GM12878 (cell line): ENCODE data around the gene RAD51. TPM values are rescaled to one million over a fixed set of nuclear protein-coding genes. Genes with fewer than 3 reads are reported as not detected.

Experiments used
- ATAC-seq: fragments of 200-7000 bp; cut with Tn5 transposase; 3 replicates; pipeline ENCODE4 v1.9.1; 2020; ENCODE audit warnings: mild to moderate bottlenecking, moderate library complexity
- BruUV-seq: library from RNA; stranded (reverse); fragments of 400-500 nt; replicated peaks from 2 replicates; lab custom pipeline; 2021; lab: Mats Ljungman, UMichigan
- CTCF ChIA-PET: fragments of 300-600 bp; sonication (Branson Sonifier 250); formaldehyde crosslinking; extraction: SDS; loops from one replicate; lab custom pipeline; 2021; ENCODE audit warnings: inconsistent platforms; lab: Yijun Ruan, JAX
- POLR2A ChIA-PET: fragments of 350-600 bp; formaldehyde crosslinking; extraction: SDS; loops from one replicate; lab custom pipeline; 2021; ENCODE audit warnings: inconsistent platforms; lab: Charles Lee
- RAD21 ChIA-PET: fragments of 300-600 bp; sonication (Branson Sonifier 250); formaldehyde crosslinking; loops from one replicate; lab custom pipeline; 2023; ENCODE audit warnings: antibody characterized with exemption; ENCODE audit not compliant: unreplicated experiment; lab: Charles Lee
- SMC1A ChIA-PET: fragments of 300-600 bp; sonication (Branson Sonifier 250); formaldehyde crosslinking; loops from one replicate; lab custom pipeline; 2023; ENCODE audit not compliant: unreplicated experiment, uncharacterized antibody; lab: Charles Lee
- DNase-seq: peaks from one replicate; pipeline ENCODE4 v3.0.0-alpha.2; 2011; ENCODE audit warnings: low read depth, low spot score
- FAIRE-seq: peaks from 3 replicates; lab custom pipeline; 2011; peaks lifted over from hg19 to GRCh38; lab: Jason Lieb, UNC
- H2AFZ ChIP-seq: 2 replicates; pipeline ENCODE4 v1.6.0; 2011; ENCODE audit warnings: low read depth, low read length, control low read depth; ENCODE audit not compliant: control insufficient read depth
- H3K27ac ChIP-seq: 2 replicates; pipeline ENCODE4 v1.5.1; 2011; ENCODE audit warnings: control low read depth; ENCODE audit not compliant: control insufficient read depth, insufficient read depth
- H3K27me3 ChIP-seq, 2 experiments: replicated peaks in 1 of 2; 2 replicates each; pipeline versions ENCODE4 v1.6.0 to v1.6.1; 2011; ENCODE audit warnings: low read length in 1 of 2; ENCODE audit not compliant: control insufficient read depth in 2 of 2, insufficient read depth in 2 of 2
- H3K36me3 ChIP-seq, 2 experiments: 2 replicates each; pipeline ENCODE4 v1.5.1; 2011; ENCODE audit warnings: low read length in 1 of 2; ENCODE audit not compliant: control insufficient read depth in 2 of 2, insufficient read depth in 2 of 2
- H3K4me1 ChIP-seq: 2 replicates; pipeline ENCODE4 v1.6.1; 2011; ENCODE audit warnings: mild to moderate bottlenecking, low read length, moderate library complexity, mixed read lengths; ENCODE audit not compliant: control insufficient read depth, insufficient read depth
- H3K4me2 ChIP-seq: 2 replicates; pipeline ENCODE4 v1.6.0; 2011; ENCODE audit warnings: control low read depth; ENCODE audit not compliant: control insufficient read depth, insufficient read depth
- H3K4me3 ChIP-seq: fragments of 200-600 bp; sonication (generic); 2 replicates; pipeline ENCODE4 v1.5.1; 2016
- H3K79me2 ChIP-seq: 2 replicates; pipeline ENCODE4 v1.6.0; 2011; ENCODE audit warnings: low read length; ENCODE audit not compliant: control insufficient read depth, insufficient read depth
- H3K9ac ChIP-seq: 2 replicates; pipeline ENCODE4 v1.8.0; 2011; ENCODE audit warnings: low read length, control low read depth, mixed read lengths; ENCODE audit not compliant: control insufficient read depth, insufficient read depth
- H3K9me3 ChIP-seq: replicated peaks from 3 replicates; pipeline ENCODE4 v1.5.1; 2011; ENCODE audit warnings: mild to moderate bottlenecking, low read length; ENCODE audit not compliant: control insufficient read depth, insufficient read depth
- H4K20me1 ChIP-seq: 2 replicates; pipeline ENCODE4 v1.6.0; 2011; ENCODE audit not compliant: control insufficient read depth, insufficient read depth
- ASH2L ChIP-seq: fragments of 300-600, 200-600 bp; sonication (generic); IDR thresholded peaks from 2 replicates; pipeline ENCODE4 v1.6.1; 2017; ENCODE audit warnings: low read depth, mild to moderate bottlenecking, borderline replicate concordance
- BACH1 ChIP-seq: fragments of 450-650 bp; IDR thresholded peaks from 2 replicates; pipeline ENCODE4 v1.6.1; 2017; ENCODE audit warnings: mild to moderate bottlenecking, borderline replicate concordance
- CBFB ChIP-seq: IDR thresholded peaks from 2 replicates; pipeline ENCODE4 v1.6.1; 2016; ENCODE audit warnings: antibody characterized with exemption, low read depth
- CBX3 ChIP-seq: fragments of 200-600 bp; sonication (generic); IDR thresholded peaks from 2 replicates; pipeline ENCODE4 v1.6.1; 2016; ENCODE audit warnings: low read depth, borderline replicate concordance
- CTCF ChIP-seq, 3 experiments: IDR thresholded peaks in 2 of 3; conservative IDR thresholded peaks in 1 of 3; 2 replicates each; pipeline ENCODE4 v1.5.1; 2011; ENCODE audit warnings: low read depth in 3 of 3, low read length in 3 of 3, mild to moderate bottlenecking in 3 of 3, control low read depth in 2 of 3, moderate library complexity in 2 of 3, inconsistent platforms in 1 of 3, mixed read lengths in 1 of 3; ENCODE audit not compliant: control insufficient read depth in 2 of 3, insufficient read depth in 1 of 3; ENCODE audit errors: extremely low read depth in 1 of 3
- HDAC2 ChIP-seq: fragments of 200-600 bp; sonication (generic); IDR thresholded peaks from 2 replicates; pipeline ENCODE4 v1.6.1; 2017
- LARP7 ChIP-seq: fragments of 450-650 bp; IDR thresholded peaks from 2 replicates; pipeline ENCODE4 v1.6.1; 2017; ENCODE audit warnings: mild to moderate bottlenecking
- NR2F1 ChIP-seq: fragments of 450-650 bp; conservative IDR thresholded peaks from 2 replicates; pipeline ENCODE4 v1.6.1; 2017; ENCODE audit warnings: mild to moderate bottlenecking
- NRF1 ChIP-seq: conservative IDR thresholded peaks from 2 replicates; pipeline ENCODE4 v1.6.1; 2011; ENCODE audit warnings: mild to moderate bottlenecking, low read depth, low read length, improper control_type of control experiment
- PBX3 ChIP-seq: IDR thresholded peaks from 2 replicates; pipeline ENCODE4 v1.6.1; 2011; ENCODE audit warnings: mild to moderate bottlenecking, low read depth, low read length, moderate library complexity; ENCODE audit not compliant: insufficient replicate concordance
- RBBP5 ChIP-seq: fragments of 200-600 bp; sonication (generic); conservative IDR thresholded peaks from 2 replicates; pipeline ENCODE4 v1.6.1; 2016
- ZBTB11 ChIP-seq: fragments of 450-650 bp; formaldehyde crosslinking; IDR thresholded peaks from 2 replicates; pipeline ENCODE4 v1.5.0; 2022; ENCODE audit warnings: mild to moderate bottlenecking, missing genetic modification characterization
- whole genome bisulfite sequencing: methylation state at CpG from one replicate; pipeline ENCODE4 v1.1.6; 2016; ENCODE audit warnings: low lambda C conversion rate; ENCODE audit not compliant: insufficient replicate concordance, insufficient coverage; ENCODE audit errors: missing lambda C conversion rate; 5-methylcytosine and 5-hydroxymethylcytosine counted together
- in situ Hi-C: fragments of 300-500 bp; cut with MboI; formaldehyde crosslinking; loops from 9 replicates; pipeline ENCODE4 v1.14.3; 2018; ENCODE audit warnings: mixed read lengths
- intact Hi-C: fragments of 100-400 bp; cut with micrococcal nuclease; formaldehyde crosslinking; loops from one replicate; pipeline ENCODE4 v1.14.2; 2022; ENCODE audit not compliant: unreplicated experiment
- polyA plus RNA-seq, 11 experiments: library from polyadenylated mRNA; depleted of rRNA in 4 of 11; unstranded in 6 of 11; stranded (reverse) in 5 of 11; fragments of >200 nt; fragmentation: Nextera tagmentation in 4 of 11; fragmentation: Illumina TruSeq in 1 of 11; extraction: Ambion mirVana in 4 of 11; extraction: Trizol in 1 of 11; gene quantifications; 1 replicate in 1 of 11; 2 replicates in 10 of 11; pipeline versions ENCODE4 v1.2.1 to v1.2.3, GENCODE V29; 2011 to 2016; ENCODE audit warnings: inconsistent platforms in 2 of 11, missing spikeins in 2 of 11, low read depth in 1 of 11
- total RNA-seq, 4 experiments: library from RNA; depleted of rRNA in 3 of 4; stranded (reverse); fragments of >200 nt in 3 of 4; fragmentation: Illumina TruSeq in 1 of 4; extraction: Trizol in 1 of 4; gene quantifications; 2 replicates each; pipeline versions ENCODE4 v1.2.1 to v1.2.3, GENCODE V29; 2013 to 2021

The RAD51 gene
- total and polyA plus RNA-seq, 10 of the 15 experiments (the other 5 are each of a cell fraction or from before 2014, with no cell fraction given) = 13.1 to 55.0 (median 30.6) TPM

- no peak for FAIRE-seq
Measured at GRCh38 chr15:40706121-40706520, 11.1 kb downstream of the RAD51 start.

More at GRCh38 chr15:40706121-40706520, 11.1 kb downstream of the RAD51 start:
- Histone ChIP-seq H3K27ac (no peak overlapping the region), H3K36me3 (peaks cover 3 to 24% of the 10 kb centered on the region in 2 experiments), H3K4me1 (no peaks in the 10 kb centered on the region), H3K9ac (no peak overlapping the region), H3K4me3 (no peak overlapping the region), H3K79me2 (no peaks in the 10 kb centered on the region), H3K9me3 (no peaks in the 10 kb centered on the region), H3K4me2 (no peak overlapping the region), H3K27me3 (no peaks in the 10 kb centered on the region), H2AFZ (no peak overlapping the region), H4K20me1 (no peaks in the 10 kb centered on the region)
- WGBS = 98% methylated on average over 2 of the region's 2 CpGs
- no TSS peak for BruUV-seq
- in situ Hi-C loops = no loop called here
- CTCF ChIA-PET = interaction anchor here (1.4 kb wide), 1 partner anchor 186 kb away, joined by 4 read pairs; no protein-coding TSS in a partner anchor
- intact Hi-C loops = no loop called here
- POLR2A ChIA-PET = interaction anchor here (0.5 kb wide), 1 partner anchor 724 kb away, joined by 3 read pairs; no protein-coding TSS in a partner anchor
- SMC1A ChIA-PET = interaction anchor here (1.8 kb wide), 1 partner anchor 12 kb away, joined by 6 read pairs; the partner anchor contains the start of gene RAD51
- no peak for ATAC-seq
- no peak for DNase-seq
- RAD21 ChIA-PET = no interaction called here
- no peak for TF ChIP-seq CBFB
- TF ChIP-seq PBX3 = no peak
- TF ChIP-seq ASH2L = no peak
- TF ChIP-seq LARP7 = no peak
- no peak for TF ChIP-seq ZBTB11
- TF ChIP-seq NR2F1 = no peak
- TF ChIP-seq HDAC2 = no peak
- TF ChIP-seq NRF1 = no peak
- TF ChIP-seq RBBP5 = no peak
- TF ChIP-seq CTCF (IDR thresholded peaks at IDR 0.05 in 2 of 3, conservative IDR thresholded peaks at IDR 0.05 in 1 of 3; ENCODE audit: control insufficient read depth in 2 of 3, extremely low read depth in 1 of 3, insufficient read depth in 1 of 3, low read depth in 3 of 3, low read length in 3 of 3) = no peak
- TF ChIP-seq CBX3 = no peak
- no peak for TF ChIP-seq BACH1
- TF ChIP-seq, all 136 proteins: peak for 0
